ENCODE results near the gene GABRR3. TPM values are rescaled to one million over a fixed set of nuclear protein-coding genes. Genes with fewer than 3 reads are reported as not detected.

Gene GABRR3
- total RNA-seq, 1 donor = not detected

GRCh38 chr3:98034036-98034435 is 1.1 kb downstream of the GABRR3 start:
- no peak for TF ChIP-seq CTCF (IDR thresholded peaks at IDR 0.05; ENCODE audit: insufficient read depth, low read length)
- no peak overlapping the region for H3K4me3 ChIP-seq (ENCODE audit: low read depth, low read length)
- DNase-seq (ENCODE audit: low read depth) = no peak

- no peak for DNase-seq (ENCODE audit: low read depth)
- H3K4me3 ChIP-seq (ENCODE audit: low read depth, low read length) = no peak overlapping the region
- no peak for TF ChIP-seq CTCF (IDR thresholded peaks at IDR 0.05; ENCODE audit: insufficient read depth, low read length)
Observed at GRCh38 chr3:98032904-98033303, 2.2 kb downstream of the GABRR3 start.

- no peak for TF ChIP-seq CTCF (IDR thresholded peaks at IDR 0.05; ENCODE audit: insufficient read depth, low read length)
- DNase-seq (ENCODE audit: low read depth) = no peak
- H3K4me3 ChIP-seq (ENCODE audit: low read depth, low read length) = no peak overlapping the region
Observed at GRCh38 chr3:98032265-98032664, 2.9 kb downstream of the GABRR3 start.

DNA sequence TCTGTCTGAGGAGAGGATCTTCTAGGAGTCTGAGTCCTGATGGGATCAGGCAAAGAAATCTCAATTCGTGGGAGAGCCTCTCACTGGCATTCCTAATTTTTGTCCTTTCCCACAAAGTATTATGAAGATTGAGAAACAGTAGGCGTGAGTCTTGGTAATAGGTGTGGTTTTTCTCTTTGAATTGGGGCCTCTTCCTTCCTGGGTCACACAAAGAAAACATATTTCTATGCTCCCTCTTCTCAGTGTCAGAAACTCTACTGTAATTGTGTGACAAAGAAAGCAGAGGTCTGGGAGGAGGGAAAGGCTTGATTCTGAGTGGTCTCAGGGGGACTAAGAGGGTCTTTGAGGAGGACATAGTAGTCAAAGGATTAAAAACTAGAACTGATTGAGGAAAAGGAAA is 6.0 kb downstream of the GABRR3 start:
- H3K4me3 ChIP-seq (ENCODE audit: low read depth, low read length) = no peak overlapping the region

GRCh38 chr3:98027085-98027446 is 8.0 kb downstream of the GABRR3 start:
- DNase-seq (ENCODE audit: low read depth) = no peak
- no peak overlapping the region for H3K4me3 ChIP-seq (ENCODE audit: low read depth, low read length)
- TF ChIP-seq CTCF (IDR thresholded peaks at IDR 0.05; ENCODE audit: insufficient read depth, low read length) = no peak

More for the DNA sequence above, 6.0 kb downstream of the GABRR3 start:
- DNase-seq (ENCODE audit: low read depth) = no peak
- TF ChIP-seq CTCF (IDR thresholded peaks at IDR 0.05; ENCODE audit: insufficient read depth, low read length) = no peak

DNA sequence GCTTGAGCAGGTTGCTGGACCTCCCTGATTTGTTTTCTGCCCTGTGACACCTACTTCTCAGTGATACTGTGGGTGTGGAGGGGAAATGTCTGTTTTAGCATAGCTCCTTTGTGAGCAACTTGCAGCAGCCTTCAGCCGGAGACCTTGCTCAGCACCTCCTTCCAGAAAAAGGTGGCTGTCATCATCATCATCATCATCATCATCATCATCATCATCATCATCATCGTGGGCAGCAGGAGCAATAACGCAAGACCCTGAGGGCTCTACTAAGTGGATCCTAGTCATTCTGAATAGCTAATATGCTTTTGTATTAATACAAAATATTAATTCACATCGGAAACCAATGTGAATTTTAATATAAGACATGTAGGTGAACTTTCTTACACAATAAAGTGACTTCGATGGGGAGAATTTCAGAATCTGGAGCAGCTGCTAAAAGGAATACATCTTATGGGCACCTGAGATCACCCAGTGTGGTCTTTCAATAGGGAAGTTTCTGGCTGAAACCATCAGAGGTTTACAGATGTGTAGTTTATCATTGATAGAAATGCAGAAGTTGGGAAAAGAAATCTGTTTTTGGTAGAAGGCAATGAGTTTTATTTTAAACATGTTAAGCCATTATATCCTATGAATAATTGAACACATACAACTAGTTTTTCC is 8.6 kb downstream of the GABRR3 start:
- no peak for DNase-seq (ENCODE audit: low read depth)
- H3K4me3 ChIP-seq (ENCODE audit: low read depth, low read length) = no peak overlapping the region
- no peak for TF ChIP-seq CTCF (IDR thresholded peaks at IDR 0.05; ENCODE audit: insufficient read depth, low read length)

DNA sequence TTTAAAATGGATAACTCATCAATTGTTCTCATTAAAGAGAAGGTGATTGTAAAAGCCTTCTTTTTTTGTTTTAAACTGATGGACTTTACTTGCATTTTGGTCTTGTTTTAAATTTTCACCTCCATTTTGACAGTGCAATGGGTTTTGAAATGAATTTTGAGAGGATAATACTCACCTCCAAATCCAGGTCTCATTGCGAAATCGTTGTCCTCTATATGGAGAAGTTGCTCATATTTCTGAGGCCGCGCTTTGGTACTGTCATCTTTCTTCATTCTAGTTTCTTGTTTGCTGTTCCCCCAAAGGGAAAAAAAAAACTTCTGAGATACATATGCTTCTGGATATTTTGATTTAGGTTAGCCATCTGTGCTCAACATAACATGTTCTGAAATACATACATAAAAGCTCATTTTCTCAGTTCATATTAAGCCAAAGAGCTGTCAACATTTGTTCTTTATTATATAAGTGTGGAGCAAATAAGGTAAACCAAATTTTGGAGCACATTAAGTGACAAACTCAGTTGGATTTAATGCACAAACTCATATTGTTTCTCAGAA is 9.6 kb downstream of the GABRR3 start:
- no peak for DNase-seq (ENCODE audit: low read depth)
- TF ChIP-seq CTCF (IDR thresholded peaks at IDR 0.05; ENCODE audit: insufficient read depth, low read length) = no peak
- no peak overlapping the region for H3K4me3 ChIP-seq (ENCODE audit: low read depth, low read length)

All from fibroblast of the aortic adventitia (primary cell).